ENCODE data around the gene SMIM23.

GRCh38 chr5:171744882-171745281, 40.7 kb upstream of the SMIM23 start:
- TF ChIP-seq CTCF (IDR thresholded peaks at IDR 0.05; ENCODE audit: low read length) (no peak), EZH2 (IDR thresholded peaks at IDR 0.05; ENCODE audit: borderline replicate concordance, low read length) (no peak)
